Measurements from ENCODE around the gene ASB6. TPM values are rescaled to one million over a fixed set of nuclear protein-coding genes. Genes with fewer than 3 reads are reported as not detected.

The ASB6 gene
- total and polyA plus RNA-seq, 2 of the 13 experiments (the other 11 are each of a cell fraction or from before 2014, with no cell fraction given): 8.2 to 8.4 TPM

GRCh38 chr9:129667850-129668249 is 25.9 kb upstream of the ASB6 start:
- Histone ChIP-seq H3K9ac (ENCODE audit: insufficient read depth, low read depth, low read length) (no peak overlapping the region), H3K4me2 (ENCODE audit: low read depth, low read length) (no peak overlapping the region), H3K36me3 (replicated peaks in 1 of 2; ENCODE audit: control insufficient read depth in 1 of 2, insufficient read depth in 2 of 2, low read length in 2 of 2) (no peaks in the 10 kb centered on the region), H3K4me1 (ENCODE audit: insufficient read depth, low read length) (no peaks in the 10 kb centered on the region), H3K79me2 (ENCODE audit: insufficient read depth, low read length) (no peaks in the 10 kb centered on the region), H3K27me3 (ENCODE audit: control insufficient read depth in 1 of 2, insufficient read depth in 2 of 2, low read length in 2 of 2) (peaks cover 20 to 66% of the 10 kb centered on the region in 2 experiments), H2AFZ (ENCODE audit: low read length) (no peak overlapping the region), H4K20me1 (ENCODE audit: insufficient read depth, low read length) (no peaks in the 10 kb centered on the region), H3K27ac (ENCODE audit: extremely low read length, insufficient read depth, low read length) (no peak overlapping the region), H3K4me3 (replicated peaks in 1 of 3; ENCODE audit: insufficient read depth in 1 of 3, low read depth in 2 of 3, low read length in 3 of 3) (no peak overlapping the region), H3K9me3 (ENCODE audit: low read length) (no peaks in the 10 kb centered on the region)
- TF ChIP-seq KIAA2018 (CRISPR knock-in tag; IDR thresholded peaks at IDR 0.05; ENCODE audit: borderline replicate concordance) (no peak), NPAS2 (CRISPR knock-in tag; IDR thresholded peaks at IDR 0.05; ENCODE audit: borderline replicate concordance) (no peak), ZNF557 (CRISPR knock-in tag; IDR thresholded peaks at IDR 0.05) (no peak)
- BruUV-seq (replicated peaks): no TSS peak
- ATAC-seq (peak; percentile 18; the same call in 2 of the 3 replicates), FAIRE-seq (no peak), DNase-seq (ENCODE audit: low spot score) (no peak)
- no CpG with 5 or more reads among the region's 9 CpGs for WGBS (ENCODE audit: low lambda C conversion rate)
- ChIA-PET POLR2A (no interaction called here), CTCF (ENCODE audit: low intra/inter-chr PET ratio, low total read pairs) (no interaction called here)
- intact Hi-C loops (cut with micrococcal nuclease; ENCODE audit: unreplicated experiment) (no loop called here), in situ Hi-C loops (cut with HindIII; ENCODE audit: extremely low pct_ligation_motif_present, low pct_unique_long_range_greater_than_20kb) (no loop called here)
